AG09309 (cell line): Measurements from ENCODE around the gene DOK4.

Experiments
- DNase-seq: peaks from one replicate; pipeline ENCODE4 v3.0.0-alpha.2; 2010; ENCODE audit warnings: low read depth
- H3K4me3 ChIP-seq: 2 replicates; pipeline ENCODE4 v1.5.1; 2011; ENCODE audit warnings: mild to moderate bottlenecking, low read depth, low read length, moderate library complexity; ENCODE audit not compliant: control insufficient read depth
- CTCF ChIP-seq: IDR thresholded peaks from 2 replicates; pipeline ENCODE4 v1.5.1; 2011; ENCODE audit warnings: mild to moderate bottlenecking, low read depth, low read length, inconsistent platforms; ENCODE audit not compliant: insufficient read depth, control insufficient read depth; ENCODE audit errors: missing control alignments

The DOK4 gene

GRCh38 chr16:57493767-57494166, 7.5 kb upstream of the DOK4 start:
- H3K4me3 ChIP-seq: no peak overlapping the region
- TF ChIP-seq CTCF: no peak
- DNase-seq: no peak

- no peak for TF ChIP-seq CTCF
- H3K4me3 ChIP-seq: no peak overlapping the region
- DNase-seq: no peak
Observed at GRCh38 chr16:57489229-57489628, 2.9 kb upstream of the DOK4 start.

- TF ChIP-seq CTCF: no peak
- no peak for DNase-seq
- peak overlapping the region; percentile 54 for H3K4me3 ChIP-seq
Observed at GRCh38 chr16:57486858-57487834, 853 bp upstream of the DOK4 start.

GRCh38 chr16:57485091-57485915, 990 bp downstream of the DOK4 start:
- TF ChIP-seq CTCF: no peak
- no peak for DNase-seq
- H3K4me3 ChIP-seq: peak overlapping the region; percentile 93

- no peak for TF ChIP-seq CTCF
- no peak for DNase-seq
- no peak overlapping the region for H3K4me3 ChIP-seq
Observed at GRCh38 chr16:57484515-57485005, 1.7 kb downstream of the DOK4 start.

GRCh38 chr16:57483725-57484514, 2.4 kb downstream of the DOK4 start:
- no peak overlapping the region for H3K4me3 ChIP-seq
- no peak for DNase-seq
- TF ChIP-seq CTCF: no peak
